Measurements from ENCODE around the gene FARP1.
"Not testable (repeated sequence)": the region's sequence is repeated elsewhere in the genome, so short reads cannot be mapped to it uniquely, and the experiment has no call there.

Gene FARP1

GRCh38 chr13:98364179-98364578 lies 221.3 kb downstream of the FARP1 start:
- TF ChIP-seq CTCF (conservative IDR thresholded peaks at IDR 0.05; ENCODE audit: low read depth): no peak
- ChIA-PET CTCF (no interaction called here), POLR2A (ENCODE audit: low non-redundant PET) (no interaction called here)
- no peak for DNase-seq (ENCODE audit: low spot score)
- no peak overlapping the region for H3K27ac ChIP-seq

- ChIA-PET CTCF (no interaction called here), POLR2A (ENCODE audit: low non-redundant PET) (no interaction called here)
- no peak for TF ChIP-seq CTCF (conservative IDR thresholded peaks at IDR 0.05; ENCODE audit: low read depth)
- no peak for DNase-seq (ENCODE audit: low spot score)
- no peak overlapping the region for H3K27ac ChIP-seq
Measured at GRCh38 chr13:98364647-98365046, 221.8 kb downstream of the FARP1 start.

DNA sequence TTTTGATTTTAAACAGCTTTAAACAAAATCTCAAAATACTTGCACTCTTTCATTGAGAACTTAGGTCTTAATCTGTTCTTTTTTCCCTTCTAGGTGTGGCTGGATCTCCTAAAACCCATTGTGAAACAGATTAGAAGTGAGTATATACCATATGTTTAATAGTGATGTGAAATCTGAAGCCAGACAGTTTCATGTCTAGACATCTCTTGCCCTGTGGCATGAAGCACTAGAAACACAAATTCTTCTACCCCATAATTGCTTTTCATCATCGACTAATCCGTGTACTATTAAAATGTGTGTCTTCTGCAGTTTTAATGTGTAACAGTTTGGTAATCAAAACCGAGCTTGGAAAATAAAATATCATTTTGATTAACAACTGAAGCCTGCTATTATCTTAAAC lies 222.4 kb downstream of the FARP1 start:
- ChIA-PET CTCF (no interaction called here), POLR2A (ENCODE audit: low non-redundant PET) (interaction anchor here (0.6 kb wide), 1 partner anchor 13 kb away, joined by 4 read pairs; no protein-coding TSS in a partner anchor)
- no peak for TF ChIP-seq CTCF (conservative IDR thresholded peaks at IDR 0.05; ENCODE audit: low read depth)
- no peak for DNase-seq (ENCODE audit: low spot score)
- H3K27ac ChIP-seq: no peak overlapping the region

GRCh38 chr13:98366010-98366409 lies 223.1 kb downstream of the FARP1 start:
- CTCF ChIA-PET: no interaction called here
- TF ChIP-seq CTCF (conservative IDR thresholded peaks at IDR 0.05; ENCODE audit: low read depth): no peak
- DNase-seq (ENCODE audit: low spot score): no peak
- POLR2A ChIA-PET (ENCODE audit: low non-redundant PET): no interaction called here
- H3K27ac ChIP-seq: no peak overlapping the region

DNA sequence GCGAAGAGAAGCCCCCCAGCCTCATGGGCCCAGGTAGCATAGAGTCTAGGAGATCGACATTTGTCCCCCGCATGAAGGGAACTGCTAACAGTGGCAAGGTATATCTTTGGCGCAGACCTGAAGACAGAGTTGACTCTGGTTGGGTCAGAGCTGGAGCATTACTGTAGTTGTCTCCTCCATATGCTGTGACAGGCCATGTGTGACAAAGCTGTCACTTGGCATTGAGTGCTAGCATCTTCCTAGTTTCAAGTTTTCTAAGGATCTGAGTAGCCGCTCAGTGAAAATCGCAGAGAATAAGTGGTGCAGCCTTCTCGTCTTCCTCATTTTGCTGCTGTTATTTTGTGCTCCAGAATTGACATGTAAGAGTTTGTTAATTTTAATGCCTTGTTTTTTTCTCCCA lies 223.5 kb downstream of the FARP1 start:
- ChIA-PET POLR2A (ENCODE audit: low non-redundant PET) (no interaction called here), CTCF (no interaction called here)
- no peak for TF ChIP-seq CTCF (conservative IDR thresholded peaks at IDR 0.05; ENCODE audit: low read depth)
- DNase-seq (ENCODE audit: low spot score): no peak
- no peak overlapping the region for H3K27ac ChIP-seq

GRCh38 chr13:98366959-98367358 lies 224.1 kb downstream of the FARP1 start:
- ChIA-PET CTCF (no interaction called here), POLR2A (ENCODE audit: low non-redundant PET) (no interaction called here)
- TF ChIP-seq CTCF (conservative IDR thresholded peaks at IDR 0.05; ENCODE audit: low read depth): no peak
- DNase-seq (ENCODE audit: low spot score): no peak
- H3K27ac ChIP-seq: no peak overlapping the region

- ChIA-PET CTCF (no interaction called here), POLR2A (ENCODE audit: low non-redundant PET) (no interaction called here)
- DNase-seq (ENCODE audit: low spot score): no peak
- no peak for TF ChIP-seq CTCF (conservative IDR thresholded peaks at IDR 0.05; ENCODE audit: low read depth)
- H3K27ac ChIP-seq: no peak overlapping the region
Measured at GRCh38 chr13:98368019-98368418, 225.1 kb downstream of the FARP1 start.

DNA sequence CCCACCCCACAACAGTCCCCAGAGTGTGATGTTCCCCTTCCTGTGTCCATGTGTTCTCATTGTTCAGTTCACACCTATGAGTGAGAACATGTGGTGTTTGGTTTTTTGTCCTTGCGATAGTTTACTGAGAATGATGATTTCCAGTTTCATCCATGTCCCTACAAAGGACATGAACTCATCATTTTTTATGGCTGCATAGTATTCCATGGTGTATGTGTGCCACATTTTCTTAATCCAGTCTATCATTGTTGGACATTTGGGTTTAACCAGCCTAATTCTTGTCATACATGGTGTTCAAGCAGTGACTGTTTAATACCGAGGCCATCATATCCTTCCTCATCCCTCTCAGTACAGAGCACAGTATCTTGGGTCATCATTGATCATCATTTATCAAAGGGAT lies 226.6 kb downstream of the FARP1 start:
- H3K27ac ChIP-seq; DNase-seq (ENCODE audit: low spot score); POLR2A ChIA-PET (ENCODE audit: low non-redundant PET); CTCF ChIA-PET: not testable (repeated sequence)
